ENCODE measurements around the gene ACTN3. TPM values are rescaled to one million over a fixed set of nuclear protein-coding genes. Genes with fewer than 3 reads are reported as not detected.
"Not testable (repeated sequence)": the region's sequence is repeated elsewhere in the genome, so short reads cannot be mapped to it uniquely, and the experiment has no call there.

The ACTN3 gene
- polyA plus RNA-seq, 4 donors, result 0.01 to 0.19 TPM; not detected in 2

DNA sequence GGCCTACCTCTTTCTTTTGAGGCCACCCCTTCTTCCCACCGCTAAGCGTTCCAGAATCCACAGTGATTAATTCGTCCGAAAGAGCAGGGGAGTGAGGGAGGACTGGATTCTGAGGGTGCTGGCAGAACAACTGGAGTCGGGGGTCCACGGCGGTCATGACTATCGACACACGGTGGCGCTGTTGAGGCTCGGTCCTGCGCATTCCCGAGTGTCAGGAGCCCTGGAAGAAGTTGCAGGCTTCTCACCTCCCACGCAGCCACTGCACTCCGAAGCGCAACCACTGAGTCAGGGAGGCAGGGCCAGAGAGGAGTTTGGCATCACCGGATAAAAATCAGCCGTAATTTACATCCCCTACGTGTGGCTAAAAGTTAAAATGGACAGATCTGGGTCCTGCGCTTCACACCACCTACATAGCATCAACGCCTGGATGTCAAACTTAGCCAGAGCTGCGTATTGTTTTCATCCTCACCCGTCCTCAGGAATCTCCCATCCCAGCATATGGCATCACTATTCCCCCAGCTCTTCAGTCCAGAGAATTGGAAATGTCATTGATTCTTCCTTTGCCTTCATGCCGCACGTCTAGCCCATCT lies 32.4 kb downstream of the ACTN3 start:
- no peak overlapping the region for H3K27ac ChIP-seq (ENCODE audit: low read depth in 1 of 3, low read length in 2 of 3)
- FAIRE-seq, result no peak
- WGBS, 3 donors, result 18 to 19% (median 18%) methylated on average over 25 of the region's 25 CpGs

DNA sequence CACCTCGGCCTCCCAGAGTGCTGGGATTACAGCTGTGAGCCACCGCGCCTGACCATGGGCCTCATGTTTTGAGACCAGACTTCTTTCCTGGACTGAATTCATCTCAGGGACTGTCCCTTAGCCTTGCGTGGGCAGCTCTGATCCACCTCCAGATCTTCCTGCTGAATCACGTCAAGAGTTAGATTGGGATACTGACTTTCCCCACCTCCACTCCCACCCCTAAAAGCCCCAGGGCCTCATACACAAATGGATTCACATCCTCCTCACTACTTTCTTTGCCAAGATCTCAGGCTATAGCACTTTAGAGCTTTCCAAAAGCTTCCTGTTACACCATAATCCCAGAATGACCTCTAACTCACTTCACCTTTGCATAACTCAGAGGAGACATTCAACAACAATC lies 34.1 kb downstream of the ACTN3 start:
- Histone ChIP-seq H3K36me3 (ENCODE audit: control insufficient read depth in 3 of 3, insufficient read depth in 2 of 3, low read depth in 1 of 3, low read length in 3 of 3) (no peaks in the 10 kb centered on the region), H3K4me3 (ENCODE audit: low read depth in 1 of 3, low read length in 3 of 3) (no peak overlapping the region), H3K27me3 (ENCODE audit: control insufficient read depth in 3 of 3, insufficient read depth in 3 of 3, low read length in 3 of 3) (peaks cover 0 to 5% (median 0%) of the 10 kb centered on the region in 3 donors), H3K9me3 (ENCODE audit: control insufficient read depth in 2 of 2, insufficient read depth in 1 of 2, low read depth in 1 of 2, low read length in 1 of 2) (peaks cover 0 to 3% of the 10 kb centered on the region in 2 donors), H3K27ac (ENCODE audit: low read depth in 1 of 3, low read length in 2 of 3) (no peak overlapping the region), H3K4me1 (ENCODE audit: control insufficient read depth in 3 of 3, insufficient read depth in 2 of 3, low read depth in 1 of 3, low read length in 2 of 3) (peaks cover 0 to 7% (median 0%) of the 10 kb centered on the region in 3 donors)
- 75 to 89% (median 80%) methylated on average over 5 of the region's 5 CpGs for WGBS, 3 donors
- no peak for DNase-seq
- no peak for FAIRE-seq

More for the DNA sequence above, 32.4 kb downstream of the ACTN3 start:
- no peaks in the 10 kb centered on the region for H3K36me3 ChIP-seq (ENCODE audit: control insufficient read depth in 3 of 3, insufficient read depth in 2 of 3, low read depth in 1 of 3, low read length in 3 of 3)
- H3K9me3 ChIP-seq (ENCODE audit: control insufficient read depth in 2 of 2, insufficient read depth in 1 of 2, low read depth in 1 of 2, low read length in 1 of 2), result peaks cover 0 to 3% of the 10 kb centered on the region in 2 donors
- H3K27me3 ChIP-seq (ENCODE audit: control insufficient read depth in 3 of 3, insufficient read depth in 3 of 3, low read length in 3 of 3), result peaks cover 0 to 5% (median 0%) of the 10 kb centered on the region in 3 donors
- H3K4me3 ChIP-seq (ENCODE audit: low read depth in 1 of 3, low read length in 3 of 3), result no peak overlapping the region
- DNase-seq, result peak; percentile 60 to 77
- H3K4me1 ChIP-seq (ENCODE audit: control insufficient read depth in 3 of 3, insufficient read depth in 2 of 3, low read depth in 1 of 3, low read length in 2 of 3), result peaks cover 0 to 7% (median 0%) of the 10 kb centered on the region in 3 donors

DNA sequence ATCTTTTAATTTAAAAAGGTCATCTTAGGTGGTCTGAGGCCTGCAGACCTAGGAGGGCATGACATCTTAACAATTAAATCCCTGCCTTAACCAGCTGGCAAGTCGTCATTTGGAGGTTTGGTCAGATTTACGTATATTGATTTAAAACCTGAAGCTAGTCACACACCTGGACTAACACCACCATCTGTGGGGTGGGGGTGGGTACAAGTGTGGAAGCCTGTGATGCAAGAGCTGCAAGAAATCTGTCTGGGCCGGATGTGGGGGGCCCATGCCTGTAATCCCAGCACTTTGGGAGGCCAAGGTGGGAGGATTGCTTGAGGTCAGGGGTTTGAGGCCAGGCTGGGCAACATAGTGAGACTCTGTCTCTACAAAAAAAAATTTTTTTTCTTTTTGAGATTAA lies 34.6 kb downstream of the ACTN3 start:
- H3K9me3 ChIP-seq (ENCODE audit: control insufficient read depth in 2 of 2, insufficient read depth in 1 of 2, low read depth in 1 of 2, low read length in 1 of 2), result peaks cover 0 to 3% of the 10 kb centered on the region in 2 donors
- 79 to 83% (median 81%) methylated on average over 3 of the region's 3 CpGs for WGBS, 3 donors
- no peak overlapping the region for H3K4me3 ChIP-seq (ENCODE audit: low read depth in 1 of 3, low read length in 3 of 3)
- DNase-seq (no peak), FAIRE-seq (no peak)
- peaks cover 0 to 5% (median 0%) of the 10 kb centered on the region in 3 donors for H3K27me3 ChIP-seq (ENCODE audit: control insufficient read depth in 3 of 3, insufficient read depth in 3 of 3, low read length in 3 of 3)
- H3K27ac ChIP-seq (ENCODE audit: low read depth in 1 of 3, low read length in 2 of 3), result no peak overlapping the region
- H3K4me1 ChIP-seq (ENCODE audit: control insufficient read depth in 3 of 3, insufficient read depth in 2 of 3, low read depth in 1 of 3, low read length in 2 of 3), result peaks cover 0 to 7% (median 0%) of the 10 kb centered on the region in 3 donors
- no peaks in the 10 kb centered on the region for H3K36me3 ChIP-seq (ENCODE audit: control insufficient read depth in 3 of 3, insufficient read depth in 2 of 3, low read depth in 1 of 3, low read length in 3 of 3)

DNA sequence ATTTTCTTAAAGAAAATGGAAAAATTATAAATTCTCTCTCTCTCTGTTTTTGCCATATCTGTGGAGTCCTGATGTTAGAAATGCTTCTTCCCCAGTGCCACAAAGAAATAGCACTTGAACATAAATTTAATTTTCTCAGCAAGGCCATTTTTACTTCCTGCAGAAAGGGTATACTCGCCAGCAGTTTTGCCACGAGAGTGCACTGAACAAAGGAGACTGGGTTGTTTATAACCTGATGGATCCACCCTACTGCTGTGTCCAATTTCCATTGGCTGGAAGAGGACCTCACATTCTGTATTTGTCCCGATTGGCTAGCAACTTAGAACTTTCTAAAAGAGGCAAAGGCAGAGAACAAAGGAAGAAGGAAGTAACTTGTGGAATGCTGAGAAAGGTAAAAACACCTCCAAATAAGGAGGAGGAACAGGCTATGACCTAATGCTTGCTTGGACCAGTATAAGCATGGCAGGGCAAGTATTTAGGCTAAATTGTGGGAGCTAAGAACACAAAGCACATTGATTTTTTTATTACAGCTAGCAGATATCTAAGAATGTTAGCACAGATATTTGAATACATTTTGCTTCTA lies 36.0 kb downstream of the ACTN3 start:
- DNase-seq; H3K27me3 ChIP-seq (ENCODE audit: control insufficient read depth in 3 of 3, insufficient read depth in 3 of 3, low read length in 3 of 3); FAIRE-seq; H3K27ac ChIP-seq (ENCODE audit: low read depth in 1 of 3, low read length in 2 of 3); H3K4me3 ChIP-seq (ENCODE audit: low read depth in 1 of 3, low read length in 3 of 3); H3K9me3 ChIP-seq (ENCODE audit: control insufficient read depth in 2 of 2, insufficient read depth in 1 of 2, low read depth in 1 of 2, low read length in 1 of 2); H3K4me1 ChIP-seq (ENCODE audit: control insufficient read depth in 3 of 3, insufficient read depth in 2 of 3, low read depth in 1 of 3, low read length in 2 of 3); H3K36me3 ChIP-seq (ENCODE audit: control insufficient read depth in 3 of 3, insufficient read depth in 2 of 3, low read depth in 1 of 3, low read length in 3 of 3): not testable (repeated sequence)
- WGBS, 3 donors, result 81 to 87% (median 83%) methylated on average over 3 of the region's 3 CpGs

DNA sequence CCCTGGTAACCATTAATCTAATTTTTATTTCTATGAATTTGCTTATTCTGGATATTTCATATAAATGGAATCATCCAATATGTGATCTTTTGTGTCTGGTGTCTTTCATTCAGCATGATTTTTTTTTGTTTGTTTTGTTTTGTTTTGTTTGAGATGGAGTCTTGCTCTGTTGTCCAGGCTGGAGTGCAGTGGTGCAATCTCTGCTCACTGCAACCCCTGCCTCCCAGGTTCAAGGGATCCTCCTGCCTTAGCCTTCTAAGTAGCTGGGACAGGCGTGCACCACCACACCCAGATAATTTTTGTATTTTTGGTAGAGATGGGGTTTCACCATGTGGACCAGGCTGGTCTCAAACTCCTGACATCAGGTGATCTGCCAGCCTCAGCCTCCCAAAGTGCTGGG lies 38.7 kb downstream of the ACTN3 start:
- H3K27me3 ChIP-seq (ENCODE audit: control insufficient read depth in 3 of 3, insufficient read depth in 3 of 3, low read length in 3 of 3); H3K4me1 ChIP-seq (ENCODE audit: control insufficient read depth in 3 of 3, insufficient read depth in 2 of 3, low read depth in 1 of 3, low read length in 2 of 3); FAIRE-seq; H3K36me3 ChIP-seq (ENCODE audit: control insufficient read depth in 3 of 3, insufficient read depth in 2 of 3, low read depth in 1 of 3, low read length in 3 of 3); H3K9me3 ChIP-seq (ENCODE audit: control insufficient read depth in 2 of 2, insufficient read depth in 1 of 2, low read depth in 1 of 2, low read length in 1 of 2); H3K27ac ChIP-seq (ENCODE audit: low read depth in 1 of 3, low read length in 2 of 3); DNase-seq; H3K4me3 ChIP-seq (ENCODE audit: low read depth in 1 of 3, low read length in 3 of 3): not testable (repeated sequence)
- WGBS, 3 donors, result 81 to 94% (median 82%) methylated on average over 1 of the region's 1 CpG

DNA sequence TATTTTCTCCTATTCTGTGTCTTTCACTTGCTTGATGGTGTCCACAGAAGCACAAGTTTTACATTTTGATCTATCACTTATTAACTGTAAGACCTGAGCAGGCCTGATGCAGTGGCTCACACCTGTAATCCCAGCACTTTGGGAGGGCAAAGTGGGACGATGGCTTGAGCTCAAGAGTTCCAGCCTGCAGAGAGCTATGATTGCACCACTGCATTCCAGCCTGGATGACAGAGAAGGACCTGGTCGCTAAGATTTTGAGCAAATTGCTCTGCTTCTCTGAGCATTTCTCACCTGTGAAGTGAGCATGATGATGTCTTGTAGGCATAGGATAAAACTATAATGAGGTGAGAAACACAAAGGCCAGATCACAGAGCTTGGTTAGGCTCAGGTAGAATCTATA lies 39.4 kb downstream of the ACTN3 start:
- H3K27me3 ChIP-seq (ENCODE audit: control insufficient read depth in 3 of 3, insufficient read depth in 3 of 3, low read length in 3 of 3), result no peaks in the 10 kb centered on the region
- no peaks in the 10 kb centered on the region for H3K4me1 ChIP-seq (ENCODE audit: control insufficient read depth in 3 of 3, insufficient read depth in 2 of 3, low read depth in 1 of 3, low read length in 2 of 3)
- FAIRE-seq (no peak), DNase-seq (no peak)
- 44 to 65% (median 63%) methylated on average over 2 of the region's 2 CpGs for WGBS, 3 donors
- H3K9me3 ChIP-seq (ENCODE audit: control insufficient read depth in 2 of 2, insufficient read depth in 1 of 2, low read depth in 1 of 2, low read length in 1 of 2), result peaks cover 0 to 16% of the 10 kb centered on the region in 2 donors
- no peak overlapping the region for H3K4me3 ChIP-seq (ENCODE audit: low read depth in 1 of 3, low read length in 3 of 3)
- H3K36me3 ChIP-seq (ENCODE audit: control insufficient read depth in 3 of 3, insufficient read depth in 2 of 3, low read depth in 1 of 3, low read length in 3 of 3), result no peaks in the 10 kb centered on the region
- no peak overlapping the region for H3K27ac ChIP-seq (ENCODE audit: low read depth in 1 of 3, low read length in 2 of 3)

DNA sequence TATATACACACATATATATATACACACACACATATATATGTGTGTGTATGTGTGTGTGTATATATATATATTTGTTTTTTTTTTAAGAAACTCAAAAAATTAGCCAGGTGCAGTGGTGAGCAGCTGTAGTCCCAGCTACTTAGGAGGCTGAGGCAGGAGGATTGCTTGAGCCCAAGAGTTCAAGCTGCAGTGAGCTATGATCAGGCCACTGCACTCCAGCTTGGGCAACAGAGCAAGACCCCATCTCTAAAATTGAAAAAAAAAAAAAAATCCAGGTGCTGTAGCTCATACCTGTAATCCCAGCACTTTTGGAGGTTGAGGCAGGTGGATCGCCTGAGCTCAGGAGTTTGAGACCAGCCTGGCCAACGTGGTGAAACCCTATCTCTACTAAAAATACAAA lies 42.6 kb downstream of the ACTN3 start:
- H3K36me3 ChIP-seq (ENCODE audit: control insufficient read depth in 3 of 3, insufficient read depth in 2 of 3, low read depth in 1 of 3, low read length in 3 of 3); DNase-seq; FAIRE-seq; H3K4me3 ChIP-seq (ENCODE audit: low read depth in 1 of 3, low read length in 3 of 3); H3K27me3 ChIP-seq (ENCODE audit: control insufficient read depth in 3 of 3, insufficient read depth in 3 of 3, low read length in 3 of 3); H3K27ac ChIP-seq (ENCODE audit: low read depth in 1 of 3, low read length in 2 of 3): not testable (repeated sequence)
- WGBS, 3 donors, result 58 to 78% (median 67%) methylated on average over 2 of the region's 2 CpGs
- Histone ChIP-seq H3K9me3 (ENCODE audit: control insufficient read depth in 2 of 2, insufficient read depth in 1 of 2, low read depth in 1 of 2, low read length in 1 of 2) (peaks cover 0 to 27% of the 10 kb centered on the region in 2 donors), H3K4me1 (ENCODE audit: control insufficient read depth in 3 of 3, insufficient read depth in 2 of 3, low read depth in 1 of 3, low read length in 2 of 3) (peaks cover 3 to 14% (median 4%) of the 10 kb centered on the region in 3 donors)

DNA sequence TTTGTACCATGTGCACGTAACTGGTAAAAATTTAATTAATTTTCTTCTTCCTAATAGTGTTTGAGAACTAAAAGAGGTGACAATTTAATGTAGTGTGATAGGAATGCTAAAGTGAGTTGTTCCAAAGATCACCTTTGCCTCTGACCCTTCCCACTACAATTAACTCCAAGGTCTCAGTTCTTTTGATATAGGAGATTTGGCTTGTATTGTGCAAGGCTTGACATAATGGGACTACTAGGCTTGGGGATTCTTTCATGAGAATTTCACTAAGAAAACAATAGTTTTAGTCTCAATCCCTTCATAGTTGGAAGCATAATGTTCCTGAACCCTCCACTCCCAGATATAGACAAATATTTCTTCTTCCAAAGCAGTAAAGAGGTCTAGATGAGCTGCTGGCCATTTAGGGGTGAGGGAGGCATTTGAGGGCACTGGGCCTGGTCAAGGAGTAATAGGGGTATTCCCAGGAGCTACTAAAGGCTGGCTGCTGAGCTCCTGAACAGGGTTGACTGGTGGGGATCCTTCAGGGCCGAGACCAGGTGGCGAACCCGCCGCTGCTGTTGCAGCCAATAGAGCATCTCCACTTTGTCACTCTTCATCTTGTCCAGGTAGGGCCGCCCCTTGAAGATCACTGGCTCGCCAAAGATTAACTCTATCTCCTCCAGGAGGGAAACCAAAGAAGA lies 43.4 kb downstream of the ACTN3 start:
- Histone ChIP-seq H3K4me1 (ENCODE audit: control insufficient read depth in 3 of 3, insufficient read depth in 2 of 3, low read depth in 1 of 3, low read length in 2 of 3) (peaks cover 3 to 20% (median 4%) of the 10 kb centered on the region in 3 donors), H3K27ac (ENCODE audit: low read depth in 1 of 3, low read length in 2 of 3) (no peak overlapping the region), H3K27me3 (ENCODE audit: control insufficient read depth in 3 of 3, insufficient read depth in 3 of 3, low read length in 3 of 3) (no peaks in the 10 kb centered on the region), H3K4me3 (ENCODE audit: low read depth in 1 of 3, low read length in 3 of 3) (no peak overlapping the region), H3K9me3 (ENCODE audit: control insufficient read depth in 2 of 2, insufficient read depth in 1 of 2, low read depth in 1 of 2, low read length in 1 of 2) (peaks cover 0 to 27% of the 10 kb centered on the region in 2 donors), H3K36me3 (ENCODE audit: control insufficient read depth in 3 of 3, insufficient read depth in 2 of 3, low read depth in 1 of 3, low read length in 3 of 3) (peaks cover 0 to 2% (median 0%) of the 10 kb centered on the region in 3 donors)
- FAIRE-seq, result no peak
- no peak for DNase-seq
- WGBS, 3 donors, result 87 to 91% (median 89%) methylated on average over 7 of the region's 7 CpGs

Data from small intestine (tissue), 7 donors.